Measurements from ENCODE around the gene EIF4G1.

The EIF4G1 gene

GRCh38 chr3:184320104-184320445 is 5.7 kb downstream of the EIF4G1 start:
- Histone ChIP-seq H3F3A (ENCODE audit: low read depth) (no peaks in the 10 kb centered on the region), H3K9ac (ENCODE audit: low read depth, low read length, poor library complexity, severe bottlenecking) (no peak overlapping the region), H3K4me1 (ENCODE audit: insufficient read depth, low read length, poor library complexity, severe bottlenecking) (peaks cover 29% of the 10 kb centered on the region), H3K9me3 (ENCODE audit: insufficient read depth, low read depth, low read length) (no peaks in the 10 kb centered on the region), H3K36me3 (ENCODE audit: insufficient read depth, low read length) (peaks cover 73% of the 10 kb centered on the region), H3K27me3 (ENCODE audit: insufficient read depth, low read length, poor library complexity, severe bottlenecking) (no peaks in the 10 kb centered on the region), H3K79me2 (ENCODE audit: insufficient read depth, low read length) (peaks cover 70% of the 10 kb centered on the region), H3K4me2 (ENCODE audit: low read depth, low read length, poor library complexity, severe bottlenecking) (peak overlapping the region; percentile 11), H2AFZ (ENCODE audit: low read length) (no peak overlapping the region), H3K9me2 (replicated peaks; ENCODE audit: low read depth, low read length) (no peaks in the 10 kb centered on the region), H4K20me1 (ENCODE audit: insufficient read depth, low read length, poor library complexity, severe bottlenecking) (peaks cover 88% of the 10 kb centered on the region), H3K4me3 (ENCODE audit: low read length, poor library complexity, severe bottlenecking) (no peak overlapping the region)
- TF ChIP-seq EZH2phosphoT487 (IDR thresholded peaks at IDR 0.05; ENCODE audit: borderline replicate concordance) (no peak), CTCF (conservative IDR thresholded peaks at IDR 0.05; ENCODE audit: low read length) (no peak)

- H3K4me1 ChIP-seq (ENCODE audit: insufficient read depth, low read length, poor library complexity, severe bottlenecking) = peaks cover 23% of the 10 kb centered on the region
- H3K9me3 ChIP-seq (ENCODE audit: insufficient read depth, low read depth, low read length) = no peaks in the 10 kb centered on the region
- H3K27me3 ChIP-seq (ENCODE audit: insufficient read depth, low read length, poor library complexity, severe bottlenecking) = no peaks in the 10 kb centered on the region
- no peak overlapping the region for H3K9ac ChIP-seq (ENCODE audit: low read depth, low read length, poor library complexity, severe bottlenecking)
- H3K4me3 ChIP-seq (ENCODE audit: low read length, poor library complexity, severe bottlenecking) = no peak overlapping the region
- H3F3A ChIP-seq (ENCODE audit: low read depth) = no peaks in the 10 kb centered on the region
- peaks cover 79% of the 10 kb centered on the region for H4K20me1 ChIP-seq (ENCODE audit: insufficient read depth, low read length, poor library complexity, severe bottlenecking)
- no peaks in the 10 kb centered on the region for H3K9me2 ChIP-seq (replicated peaks; ENCODE audit: low read depth, low read length)
- no peak for TF ChIP-seq CTCF (conservative IDR thresholded peaks at IDR 0.05; ENCODE audit: low read length)
- no peak overlapping the region for H2AFZ ChIP-seq (ENCODE audit: low read length)
- peaks cover 62% of the 10 kb centered on the region for H3K79me2 ChIP-seq (ENCODE audit: insufficient read depth, low read length)
- peaks cover 89% of the 10 kb centered on the region for H3K36me3 ChIP-seq (ENCODE audit: insufficient read depth, low read length)
- no peak overlapping the region for H3K4me2 ChIP-seq (ENCODE audit: low read depth, low read length, poor library complexity, severe bottlenecking)
Measured at GRCh38 chr3:184321666-184322065, 7.3 kb downstream of the EIF4G1 start.

- Histone ChIP-seq H3K79me2 (ENCODE audit: insufficient read depth, low read length) (peaks cover 50% of the 10 kb centered on the region), H2AFZ (ENCODE audit: low read length) (no peak overlapping the region), H4K20me1 (ENCODE audit: insufficient read depth, low read length, poor library complexity, severe bottlenecking) (peaks cover 66% of the 10 kb centered on the region), H3K36me3 (ENCODE audit: insufficient read depth, low read length) (peaks cover 92% of the 10 kb centered on the region), H3K9ac (ENCODE audit: low read depth, low read length, poor library complexity, severe bottlenecking) (no peak overlapping the region), H3K9me3 (ENCODE audit: insufficient read depth, low read depth, low read length) (no peaks in the 10 kb centered on the region), H3K4me3 (ENCODE audit: low read length, poor library complexity, severe bottlenecking) (no peak overlapping the region), H3K4me1 (ENCODE audit: insufficient read depth, low read length, poor library complexity, severe bottlenecking) (peaks cover 11% of the 10 kb centered on the region), H3K27me3 (ENCODE audit: insufficient read depth, low read length, poor library complexity, severe bottlenecking) (no peaks in the 10 kb centered on the region), H3K4me2 (ENCODE audit: low read depth, low read length, poor library complexity, severe bottlenecking) (no peak overlapping the region), H3K9me2 (replicated peaks; ENCODE audit: low read depth, low read length) (no peaks in the 10 kb centered on the region), H3F3A (ENCODE audit: low read depth) (no peaks in the 10 kb centered on the region)
- TF ChIP-seq CTCF (conservative IDR thresholded peaks at IDR 0.05; ENCODE audit: low read length) (no peak), EZH2phosphoT487 (IDR thresholded peaks at IDR 0.05; ENCODE audit: borderline replicate concordance) (no peak)
Measured at GRCh38 chr3:184322731-184323487, 8.5 kb downstream of the EIF4G1 start.
